ENCODE data around the gene STX12.

The STX12 gene

GRCh38 chr1:27772932-27773825 is at the start of gene STX12:
TSS of gene STX12 (plus strand) at chr1:27773219. CDS start at chr1:27773308, 89 bp downstream.
- H3K4me3 ChIP-seq (ENCODE audit: low read depth, low read length), result peak within 1 kb of the TSS; percentile 99
- no peak for TF ChIP-seq CTCF (IDR thresholded peaks at IDR 0.05; ENCODE audit: low read depth, low read length, missing control alignments)
- DNase-seq (ENCODE audit: low read depth), result peak; percentile 100
- in situ Hi-C loops (cut with HindIII; ENCODE audit: low sequenced_read_pairs), result no loop called here

- no peak for DNase-seq (ENCODE audit: low read depth)
- in situ Hi-C loops (cut with HindIII; ENCODE audit: low sequenced_read_pairs), result no loop called here
Observed at GRCh38 chr1:27724961-27725373, 48.1 kb upstream of the STX12 start.

GRCh38 chr1:27725374-27726172 is 47.4 kb upstream of the STX12 start, which contains the start of gene FAM76A:
TSS of gene FAM76A (plus strand) at chr1:27725961. CDS start at chr1:27726081, 120 bp downstream.
- peak; percentile 98 for DNase-seq (ENCODE audit: low read depth)
- peak; percentile 47 for TF ChIP-seq CTCF (IDR thresholded peaks at IDR 0.05; ENCODE audit: low read depth, low read length, missing control alignments)
- peak within 1 kb of the TSS; percentile 84 for H3K4me3 ChIP-seq (ENCODE audit: low read depth, low read length)
- in situ Hi-C loops (cut with HindIII; ENCODE audit: low sequenced_read_pairs), result no loop called here

More at GRCh38 chr1:27724961-27725373, 48.1 kb upstream of the STX12 start:
- TF ChIP-seq CTCF (IDR thresholded peaks at IDR 0.05; ENCODE audit: low read depth, low read length, missing control alignments), result no peak
- H3K4me3 ChIP-seq (ENCODE audit: low read depth, low read length), result peak overlapping the region; percentile 35

- in situ Hi-C loops (cut with HindIII; ENCODE audit: low sequenced_read_pairs), result no loop called here
- DNase-seq (ENCODE audit: low read depth), result no peak
- TF ChIP-seq CTCF (IDR thresholded peaks at IDR 0.05; ENCODE audit: low read depth, low read length, missing control alignments), result no peak
- peak overlapping the region; percentile 84 for H3K4me3 ChIP-seq (ENCODE audit: low read depth, low read length)
Observed at GRCh38 chr1:27726173-27727044, 46.6 kb upstream of the STX12 start.

- in situ Hi-C loops (cut with HindIII; ENCODE audit: low sequenced_read_pairs), result no loop called here
- peak overlapping the region; percentile 84 for H3K4me3 ChIP-seq (ENCODE audit: low read depth, low read length)
- no peak for DNase-seq (ENCODE audit: low read depth)
- no peak for TF ChIP-seq CTCF (IDR thresholded peaks at IDR 0.05; ENCODE audit: low read depth, low read length, missing control alignments)
Observed at GRCh38 chr1:27727126-27727525, 45.9 kb upstream of the STX12 start.
